Measurements from ENCODE around the gene TADA3. TPM values are rescaled to one million over a fixed set of nuclear protein-coding genes. Genes with fewer than 3 reads are reported as not detected.

TADA3 gene
- total RNA-seq, 1 donor from 2014 or later = 54.7 TPM

GRCh38 chr3:9784965-9785364 is 7.3 kb downstream of the TADA3 start:
- no peak overlapping the region for H3K4me3 ChIP-seq (ENCODE audit: low read depth, low read length)
- TF ChIP-seq, protein P1, sequence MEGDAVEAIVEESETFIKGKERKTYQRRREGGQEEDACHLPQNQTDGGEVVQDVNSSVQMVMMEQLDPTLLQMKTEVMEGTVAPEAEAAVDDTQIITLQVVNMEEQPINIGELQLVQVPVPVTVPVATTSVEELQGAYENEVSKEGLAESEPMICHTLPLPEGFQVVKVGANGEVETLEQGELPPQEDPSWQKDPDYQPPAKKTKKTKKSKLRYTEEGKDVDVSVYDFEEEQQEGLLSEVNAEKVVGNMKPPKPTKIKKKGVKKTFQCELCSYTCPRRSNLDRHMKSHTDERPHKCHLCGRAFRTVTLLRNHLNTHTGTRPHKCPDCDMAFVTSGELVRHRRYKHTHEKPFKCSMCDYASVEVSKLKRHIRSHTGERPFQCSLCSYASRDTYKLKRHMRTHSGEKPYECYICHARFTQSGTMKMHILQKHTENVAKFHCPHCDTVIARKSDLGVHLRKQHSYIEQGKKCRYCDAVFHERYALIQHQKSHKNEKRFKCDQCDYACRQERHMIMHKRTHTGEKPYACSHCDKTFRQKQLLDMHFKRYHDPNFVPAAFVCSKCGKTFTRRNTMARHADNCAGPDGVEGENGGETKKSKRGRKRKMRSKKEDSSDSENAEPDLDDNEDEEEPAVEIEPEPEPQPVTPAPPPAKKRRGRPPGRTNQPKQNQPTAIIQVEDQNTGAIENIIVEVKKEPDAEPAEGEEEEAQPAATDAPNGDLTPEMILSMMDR (conservative IDR thresholded peaks at IDR 0.05; ENCODE audit: low read depth, low read length) = no peak
- no peak for DNase-seq (ENCODE audit: low read depth)

- TF ChIP-seq, protein P1 (conservative IDR thresholded peaks at IDR 0.05; ENCODE audit: low read depth, low read length) = no peak
Observed at GRCh38 chr3:9783954-9784353, 8.3 kb downstream of the TADA3 start.

DNA sequence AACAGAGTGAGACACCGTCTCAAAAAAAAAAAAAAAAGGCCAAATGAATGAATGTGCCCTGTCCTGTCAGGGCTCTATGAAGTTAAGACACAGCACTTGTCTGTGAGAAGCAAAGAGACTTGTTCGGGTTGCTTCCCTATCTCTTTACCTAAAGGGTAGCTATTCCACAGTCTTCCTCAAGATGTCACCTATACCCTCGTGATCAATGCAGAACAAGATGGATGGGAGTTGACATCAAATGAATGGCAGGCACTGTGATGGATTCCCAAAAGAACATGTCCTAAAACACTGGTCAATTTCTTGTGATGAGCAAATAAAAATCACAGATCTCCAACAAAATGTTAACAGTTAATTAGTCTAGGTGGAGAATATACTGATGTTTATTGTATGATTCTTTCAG is 9.5 kb downstream of the TADA3 start:
- TF ChIP-seq, protein P1 (conservative IDR thresholded peaks at IDR 0.05; ENCODE audit: low read depth, low read length) = peak; percentile 14
- no peak overlapping the region for H3K4me3 ChIP-seq (ENCODE audit: low read depth, low read length)
- DNase-seq (ENCODE audit: low read depth) = no peak

More at GRCh38 chr3:9783954-9784353, 8.3 kb downstream of the TADA3 start:
- H3K4me3 ChIP-seq (ENCODE audit: low read depth, low read length) = no peak overlapping the region
- no peak for DNase-seq (ENCODE audit: low read depth)

- TF ChIP-seq, protein P1 (conservative IDR thresholded peaks at IDR 0.05; ENCODE audit: low read depth, low read length) = no peak
- no peak overlapping the region for H3K4me3 ChIP-seq (ENCODE audit: low read depth, low read length)
- no peak for DNase-seq (ENCODE audit: low read depth)
Observed at GRCh38 chr3:9781978-9782603, 10.2 kb downstream of the TADA3 start.

DNA sequence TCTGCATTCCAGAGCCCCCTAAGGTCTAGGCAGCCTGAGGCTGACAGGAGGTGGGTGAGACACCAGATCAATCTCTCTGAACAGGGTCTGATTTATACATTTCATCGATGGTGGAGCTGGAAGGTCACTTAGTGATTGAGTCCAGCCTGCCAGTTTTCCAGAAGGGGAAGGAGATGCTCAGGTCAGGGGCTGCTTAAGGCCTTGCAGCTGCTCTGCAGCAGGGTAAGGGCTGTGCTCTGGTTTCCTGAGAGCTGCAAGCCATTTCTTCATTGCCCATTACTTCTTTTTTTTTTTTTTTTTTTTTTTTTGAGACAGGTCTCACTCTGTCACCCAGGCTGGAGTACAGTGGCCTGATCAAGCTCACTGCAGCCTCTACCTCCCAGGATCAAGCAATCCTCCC is 10.7 kb downstream of the TADA3 start:
- DNase-seq (ENCODE audit: low read depth) = no peak
- no peak overlapping the region for H3K4me3 ChIP-seq (ENCODE audit: low read depth, low read length)
- TF ChIP-seq, protein P1 (conservative IDR thresholded peaks at IDR 0.05; ENCODE audit: low read depth, low read length) = no peak

DNA sequence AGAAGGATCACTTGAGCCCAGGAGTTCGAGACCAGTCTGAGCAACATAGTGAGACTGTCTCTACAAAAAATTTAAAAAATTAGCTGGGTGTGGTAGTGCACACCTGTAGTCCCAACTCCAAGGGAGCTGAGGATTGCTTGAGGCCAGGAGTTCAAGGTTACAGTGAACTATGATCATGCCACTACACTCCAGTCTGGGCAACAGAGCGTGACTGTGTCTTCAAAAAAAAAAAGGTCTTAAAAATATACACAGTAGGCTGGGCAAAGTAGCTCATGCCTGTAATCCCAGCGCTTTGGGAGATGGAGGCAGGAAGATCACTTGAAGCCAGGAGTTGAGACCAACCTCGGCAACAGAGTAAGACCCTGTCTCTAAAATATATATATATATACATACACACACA is 11.4 kb downstream of the TADA3 start:
- no peak overlapping the region for H3K4me3 ChIP-seq (ENCODE audit: low read depth, low read length)
- DNase-seq (ENCODE audit: low read depth) = no peak
- TF ChIP-seq, protein P1 (conservative IDR thresholded peaks at IDR 0.05; ENCODE audit: low read depth, low read length) = no peak

- TF ChIP-seq, protein P1 (conservative IDR thresholded peaks at IDR 0.05; ENCODE audit: low read depth, low read length) = no peak
- H3K4me3 ChIP-seq (ENCODE audit: low read depth, low read length) = no peak overlapping the region
- DNase-seq (ENCODE audit: low read depth) = no peak
Observed at GRCh38 chr3:9780458-9780812, 11.8 kb downstream of the TADA3 start.
